HepG2 (cell line): ENCODE data around the gene ACACB. TPM values are rescaled to one million over a fixed set of nuclear protein-coding genes. Genes with fewer than 3 reads are reported as not detected.

ENCODE experiments used
- DNMT1 ChIP-seq: sonication (generic); formaldehyde crosslinking; IDR thresholded peaks from 2 replicates; pipeline ENCODE4 v1.5.1; 2020; ENCODE audit warnings: mild to moderate bottlenecking, missing genetic modification reagents
- HNRNPK ChIP-seq: fragments of 200-400 bp; formaldehyde crosslinking; IDR thresholded peaks from 2 replicates; pipeline ENCODE4 v1.6.1; 2018; ENCODE audit warnings: low read length, low read depth, moderate library complexity, mild to moderate bottlenecking; ENCODE audit not compliant: poor library complexity, severe bottlenecking
- NFRKB ChIP-seq: fragments of 450-650 bp; IDR thresholded peaks from 2 replicates; pipeline ENCODE4 v1.6.1; 2017
- NR2F6 ChIP-seq, 2 experiments: IDR thresholded peaks; 2 replicates each; pipeline ENCODE4 v1.6.1; 2016; ENCODE audit warnings: antibody characterized with exemption in 1 of 2, mild to moderate bottlenecking in 1 of 2
- POLR2G ChIP-seq: fragments of 200-400 bp; formaldehyde crosslinking; IDR thresholded peaks from 2 replicates; pipeline ENCODE4 v1.6.1; 2018; ENCODE audit warnings: mild to moderate bottlenecking, low read depth, low read length, moderate library complexity
- PRPF4 ChIP-seq: fragments of 200-400 bp; formaldehyde crosslinking; IDR thresholded peaks from 2 replicates; pipeline ENCODE4 v1.6.1; 2016; ENCODE audit warnings: low read length, low read depth; ENCODE audit not compliant: poor library complexity, severe bottlenecking
- SAP130 ChIP-seq: IDR thresholded peaks from 2 replicates; pipeline ENCODE4 v1.6.1; 2016; ENCODE audit warnings: low read depth
- TAF1 ChIP-seq: sonication (generic); formaldehyde crosslinking; IDR thresholded peaks from 2 replicates; pipeline ENCODE4 v1.4.0; 2020; ENCODE audit warnings: missing genetic modification reagents
- TSC22D2 ChIP-seq: sonication (generic); formaldehyde crosslinking; IDR thresholded peaks from 2 replicates; pipeline ENCODE4 v1.5.1; 2020; ENCODE audit warnings: missing genetic modification reagents, mild to moderate bottlenecking, borderline replicate concordance
- ZKSCAN1 ChIP-seq: fragments of 150-350 bp; IDR thresholded peaks from 2 replicates; pipeline ENCODE4 v1.6.1; 2014; ENCODE audit warnings: low read length
- ZKSCAN5 ChIP-seq: sonication (generic); formaldehyde crosslinking; IDR thresholded peaks from 2 replicates; pipeline ENCODE4 v1.5.1; 2020; ENCODE audit warnings: mild to moderate bottlenecking, missing genetic modification reagents
- ZNF547 ChIP-seq: sonication (generic); formaldehyde crosslinking; IDR thresholded peaks from 2 replicates; pipeline ENCODE4 v1.5.1; 2020; ENCODE audit warnings: mild to moderate bottlenecking, missing genetic modification reagents
- ZNF556 ChIP-seq: sonication (generic); formaldehyde crosslinking; IDR thresholded peaks from 2 replicates; pipeline ENCODE4 v1.4.0; 2020; ENCODE audit warnings: mild to moderate bottlenecking, missing genetic modification reagents, borderline replicate concordance
- ZNF605 ChIP-seq: sonication (generic); formaldehyde crosslinking; IDR thresholded peaks from 2 replicates; pipeline ENCODE4 v1.8.0; 2022; ENCODE audit warnings: mild to moderate bottlenecking, missing genetic modification reagents
- polyA plus RNA-seq, 8 experiments: library from polyadenylated mRNA; depleted of rRNA in 3 of 8; stranded (reverse) in 7 of 8; unstranded in 1 of 8; fragments of >200 nt; fragmentation: Illumina TruSeq in 4 of 8; extraction: Trizol in 4 of 8; gene quantifications; 2 replicates each; pipeline versions ENCODE4 v1.2.1 to v1.2.3, GENCODE V29; 2011 to 2016; ENCODE audit warnings: low read depth in 4 of 8, missing spikeins in 1 of 8, mixed read lengths in 1 of 8; ENCODE audit not compliant: insufficient read depth in 1 of 8
- total RNA-seq, 5 experiments: library from RNA; depleted of rRNA; stranded (reverse); fragments of >200 nt; fragmentation: Illumina TruSeq; extraction: Trizol; gene quantifications; 2 replicates each; pipeline ENCODE4 v1.2.3, GENCODE V29; 2016; ENCODE audit warnings: low read depth in 1 of 5
- TF ChIP-seq, protein P1 (sequence below): sonication (generic); formaldehyde crosslinking; IDR thresholded peaks from 2 replicates; pipeline ENCODE4 v1.5.0; 2020; ENCODE audit warnings: missing genetic modification reagents
- TF ChIP-seq, protein P2 (sequence below): sonication (generic); formaldehyde crosslinking; conservative IDR thresholded peaks from 2 replicates; pipeline ENCODE4 v1.4.0; 2020; ENCODE audit warnings: missing genetic modification reagents
- TF ChIP-seq, protein P3 (sequence below): sonication (generic); formaldehyde crosslinking; IDR thresholded peaks from 2 replicates; pipeline ENCODE4 v1.4.0; 2020; ENCODE audit warnings: mild to moderate bottlenecking, missing genetic modification reagents
- TF ChIP-seq, protein P4 (sequence below): sonication (generic); formaldehyde crosslinking; conservative IDR thresholded peaks from 2 replicates; pipeline ENCODE4 v1.4.0; 2020; ENCODE audit warnings: missing genetic modification reagents

ACACB gene
- total and polyA plus RNA-seq, 2 of the 13 experiments (the other 11 are each of a cell fraction or from before 2014, with no cell fraction given), result 6.2 to 8.6 TPM

DNA sequence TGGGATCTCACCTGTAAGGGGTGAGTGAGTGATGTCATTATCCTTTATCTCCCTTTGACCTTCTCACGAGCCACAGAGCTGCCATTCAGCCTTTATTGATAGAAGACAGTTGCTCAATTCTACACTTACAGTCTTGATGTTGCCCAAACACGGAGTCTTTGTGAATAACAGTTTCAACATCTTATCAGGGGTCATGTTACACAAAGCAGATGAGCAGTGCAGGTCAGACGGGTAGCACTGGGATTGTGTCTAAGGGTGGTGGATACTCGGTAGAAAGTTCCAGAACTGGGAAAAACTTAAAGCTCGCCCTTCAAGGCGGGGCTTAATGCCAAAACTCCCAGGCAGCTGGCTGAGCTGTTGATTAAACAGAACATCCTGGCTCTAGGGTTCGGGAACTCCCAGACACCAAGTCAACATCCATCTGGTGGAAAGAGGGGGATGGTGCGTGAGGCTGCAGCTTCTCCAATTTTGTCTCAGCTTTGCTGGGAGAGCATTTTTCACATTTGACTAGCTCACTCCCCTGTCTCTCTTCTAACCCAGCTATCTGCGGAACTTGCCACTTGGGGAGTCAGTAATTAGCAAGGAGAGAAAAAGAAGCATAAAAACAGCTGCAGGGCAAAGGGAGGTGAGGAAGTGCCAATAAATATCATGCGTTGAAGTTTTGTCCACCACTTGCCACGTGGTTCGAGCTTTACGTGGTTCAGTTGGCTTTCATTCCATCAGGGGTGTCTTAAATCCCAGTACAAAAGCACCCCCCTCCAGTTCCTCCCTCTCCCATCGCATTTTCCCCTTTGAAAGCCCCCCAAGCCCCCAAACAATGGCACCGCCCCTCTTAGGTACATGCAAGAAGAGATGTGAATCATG lies 161.7 kb downstream of the ACACB start (continued):
- TF ChIP-seq, protein P1, sequence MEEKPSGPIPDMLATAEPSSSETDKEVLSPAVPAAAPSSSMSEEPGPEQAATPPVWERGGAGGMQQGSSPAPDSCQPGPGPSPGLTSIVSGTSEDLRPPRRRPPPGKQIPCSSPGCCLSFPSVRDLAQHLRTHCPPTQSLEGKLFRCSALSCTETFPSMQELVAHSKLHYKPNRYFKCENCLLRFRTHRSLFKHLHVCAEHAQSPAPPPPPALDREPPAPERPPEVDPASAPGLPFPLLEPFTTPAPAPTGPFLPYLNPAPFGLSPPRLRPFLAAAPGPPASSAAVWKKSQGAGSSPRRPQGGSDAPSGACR (CRISPR knock-in tag), result no peak
- TF ChIP-seq, protein P2, sequence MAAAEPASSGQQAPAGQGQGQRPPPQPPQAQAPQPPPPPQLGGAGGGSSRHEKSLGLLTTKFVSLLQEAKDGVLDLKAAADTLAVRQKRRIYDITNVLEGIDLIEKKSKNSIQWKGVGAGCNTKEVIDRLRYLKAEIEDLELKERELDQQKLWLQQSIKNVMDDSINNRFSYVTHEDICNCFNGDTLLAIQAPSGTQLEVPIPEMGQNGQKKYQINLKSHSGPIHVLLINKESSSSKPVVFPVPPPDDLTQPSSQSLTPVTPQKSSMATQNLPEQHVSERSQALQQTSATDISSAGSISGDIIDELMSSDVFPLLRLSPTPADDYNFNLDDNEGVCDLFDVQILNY (CRISPR knock-in tag), result no peak
- no peak for TF ChIP-seq POLR2G
- TF ChIP-seq ZNF605 (CRISPR knock-in tag), result 0 out of 2 replicates have a peak, but pooled peaks have one; percentile 37
- TF ChIP-seq, protein P3, sequence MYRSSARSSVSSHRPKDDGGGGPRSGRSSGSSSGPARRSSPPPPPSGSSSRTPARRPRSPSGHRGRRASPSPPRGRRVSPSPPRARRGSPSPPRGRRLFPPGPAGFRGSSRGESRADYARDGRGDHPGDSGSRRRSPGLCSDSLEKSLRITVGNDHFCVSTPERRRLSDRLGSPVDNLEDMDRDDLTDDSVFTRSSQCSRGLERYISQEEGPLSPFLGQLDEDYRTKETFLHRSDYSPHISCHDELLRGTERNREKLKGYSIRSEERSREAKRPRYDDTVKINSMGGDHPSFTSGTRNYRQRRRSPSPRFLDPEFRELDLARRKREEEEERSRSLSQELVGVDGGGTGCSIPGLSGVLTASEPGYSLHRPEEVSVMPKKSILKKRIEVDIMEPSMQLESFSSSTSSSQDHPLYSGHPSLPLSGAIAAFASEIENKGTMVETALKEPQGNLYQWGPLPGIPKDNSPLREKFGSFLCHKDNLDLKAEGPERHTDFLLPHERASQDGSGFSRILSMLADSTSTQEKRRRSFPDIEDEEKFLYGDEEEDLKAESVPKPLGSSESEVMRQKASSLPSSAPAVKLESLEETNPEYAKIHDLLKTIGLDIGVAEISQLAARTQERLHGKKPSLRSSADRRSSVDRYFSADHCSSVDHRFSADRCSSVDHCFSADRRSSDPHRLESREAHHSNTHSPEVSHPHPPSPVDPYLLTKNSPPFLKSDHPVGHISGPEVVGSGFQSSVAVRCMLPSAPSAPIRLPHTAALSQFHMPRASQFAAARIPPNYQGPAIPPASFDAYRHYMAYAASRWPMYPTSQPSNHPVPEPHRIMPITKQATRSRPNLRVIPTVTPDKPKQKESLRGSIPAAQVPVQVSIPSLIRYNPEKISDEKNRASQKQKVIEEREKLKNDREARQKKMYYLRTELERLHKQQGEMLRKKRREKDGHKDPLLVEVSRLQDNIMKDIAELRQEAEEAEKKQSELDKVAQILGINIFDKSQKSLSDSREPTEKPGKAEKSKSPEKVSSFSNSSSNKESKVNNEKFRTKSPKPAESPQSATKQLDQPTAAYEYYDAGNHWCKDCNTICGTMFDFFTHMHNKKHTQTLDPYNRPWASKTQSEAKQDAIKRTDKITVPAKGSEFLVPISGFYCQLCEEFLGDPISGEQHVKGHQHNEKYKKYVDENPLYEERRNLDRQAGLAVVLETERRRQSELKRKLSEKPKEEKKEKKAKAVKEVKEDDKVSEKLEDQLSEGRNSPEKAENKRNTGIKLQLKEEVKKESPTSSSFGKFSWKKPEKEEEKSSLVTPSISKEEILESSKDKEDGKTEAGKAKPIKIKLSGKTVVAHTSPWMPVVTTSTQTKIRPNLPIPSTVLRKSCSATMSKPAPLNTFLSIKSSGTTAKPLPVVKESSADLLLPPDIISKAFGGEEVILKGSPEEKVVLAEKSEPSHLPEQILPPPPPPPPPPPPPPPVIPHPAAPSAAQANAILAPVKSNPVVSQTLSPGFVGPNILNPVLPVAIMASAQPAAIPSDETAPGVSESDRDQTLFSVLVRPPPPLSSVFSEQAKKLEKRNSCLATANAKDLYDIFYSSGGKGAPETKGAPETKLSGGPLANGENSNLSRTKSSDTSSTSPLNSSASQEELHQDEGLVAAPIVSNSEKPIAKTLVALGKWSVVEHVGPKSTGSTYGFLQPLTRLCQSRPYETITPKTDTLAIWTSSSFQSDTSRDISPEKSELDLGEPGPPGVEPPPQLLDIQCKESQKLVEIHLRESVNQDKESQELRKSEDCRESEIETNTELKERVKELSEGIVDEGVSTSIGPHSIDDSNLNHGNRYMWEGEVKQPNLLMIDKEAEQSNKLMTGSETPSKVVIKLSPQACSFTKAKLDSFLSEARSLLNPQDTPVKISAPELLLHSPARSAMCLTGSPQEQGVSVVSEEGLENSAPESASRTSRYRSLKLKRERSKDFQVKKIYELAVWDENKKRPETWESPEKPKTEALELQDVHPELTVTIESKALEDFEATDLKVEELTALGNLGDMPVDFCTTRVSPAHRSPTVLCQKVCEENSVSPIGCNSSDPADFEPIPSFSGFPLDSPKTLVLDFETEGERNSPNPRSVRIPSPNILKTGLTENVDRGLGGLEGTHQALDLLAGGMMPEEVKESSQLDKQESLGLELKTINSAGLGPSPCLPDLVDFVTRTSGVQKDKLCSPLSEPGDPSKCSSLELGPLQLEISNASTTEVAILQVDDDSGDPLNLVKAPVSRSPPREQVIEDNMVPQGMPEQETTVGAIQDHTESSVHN (CRISPR knock-in tag), result no peak
- no peak for TF ChIP-seq ZKSCAN5 (CRISPR knock-in tag)
- TF ChIP-seq NFRKB, result no peak
- no peak for TF ChIP-seq DNMT1
- no peak for TF ChIP-seq HNRNPK
- TF ChIP-seq ZKSCAN1, result no peak; the same call in 1 of the 2 replicates
- no peak for TF ChIP-seq TAF1 (CRISPR knock-in tag)
- no peak for TF ChIP-seq ZNF547 (CRISPR knock-in tag)
- TF ChIP-seq PRPF4, result no peak
- TF ChIP-seq SAP130, result peak; percentile 37; the same call in 1 of the 2 replicates
- TF ChIP-seq, protein P4, sequence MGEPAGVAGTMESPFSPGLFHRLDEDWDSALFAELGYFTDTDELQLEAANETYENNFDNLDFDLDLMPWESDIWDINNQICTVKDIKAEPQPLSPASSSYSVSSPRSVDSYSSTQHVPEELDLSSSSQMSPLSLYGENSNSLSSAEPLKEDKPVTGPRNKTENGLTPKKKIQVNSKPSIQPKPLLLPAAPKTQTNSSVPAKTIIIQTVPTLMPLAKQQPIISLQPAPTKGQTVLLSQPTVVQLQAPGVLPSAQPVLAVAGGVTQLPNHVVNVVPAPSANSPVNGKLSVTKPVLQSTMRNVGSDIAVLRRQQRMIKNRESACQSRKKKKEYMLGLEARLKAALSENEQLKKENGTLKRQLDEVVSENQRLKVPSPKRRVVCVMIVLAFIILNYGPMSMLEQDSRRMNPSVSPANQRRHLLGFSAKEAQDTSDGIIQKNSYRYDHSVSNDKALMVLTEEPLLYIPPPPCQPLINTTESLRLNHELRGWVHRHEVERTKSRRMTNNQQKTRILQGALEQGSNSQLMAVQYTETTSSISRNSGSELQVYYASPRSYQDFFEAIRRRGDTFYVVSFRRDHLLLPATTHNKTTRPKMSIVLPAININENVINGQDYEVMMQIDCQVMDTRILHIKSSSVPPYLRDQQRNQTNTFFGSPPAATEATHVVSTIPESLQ (CRISPR knock-in tag), result no peak
- peak; percentile 95 for TF ChIP-seq NR2F6 (IDR thresholded peaks at IDR 0.05)
- TF ChIP-seq NR2F6 (CRISPR knock-in tag; IDR thresholded peaks at IDR 0.05), result peak; percentile 97
- TF ChIP-seq ZNF556 (CRISPR knock-in tag), result no peak
- TF ChIP-seq TSC22D2, result no peak
